T-helper 1 cell treated with Interleukin-12 subunit alpha and Interleukin-12 subunit beta and Interleukin-4 antibody, amounts not matched to agents 30 ng/mL and 1 ng/mL, for 36 hours (primary cell): ENCODE measurements around the gene MAK. TPM values are rescaled to one million over a fixed set of nuclear protein-coding genes. Genes with fewer than 3 reads are reported as not detected.
"Not testable (repeated sequence)": the region's sequence is repeated elsewhere in the genome, so short reads cannot be mapped to it uniquely, and the experiment has no call there.

Source experiments
- intact Hi-C: fragments of 100-400 bp; cut with micrococcal nuclease; formaldehyde crosslinking; loops from one replicate; pipeline ENCODE4 v1.15.1; 2024
- total RNA-seq: library from RNA; stranded (reverse); gene quantifications from 2 replicates; pipeline ENCODE4 v1.2.3, GENCODE V29; 2022

The MAK gene, protein sequence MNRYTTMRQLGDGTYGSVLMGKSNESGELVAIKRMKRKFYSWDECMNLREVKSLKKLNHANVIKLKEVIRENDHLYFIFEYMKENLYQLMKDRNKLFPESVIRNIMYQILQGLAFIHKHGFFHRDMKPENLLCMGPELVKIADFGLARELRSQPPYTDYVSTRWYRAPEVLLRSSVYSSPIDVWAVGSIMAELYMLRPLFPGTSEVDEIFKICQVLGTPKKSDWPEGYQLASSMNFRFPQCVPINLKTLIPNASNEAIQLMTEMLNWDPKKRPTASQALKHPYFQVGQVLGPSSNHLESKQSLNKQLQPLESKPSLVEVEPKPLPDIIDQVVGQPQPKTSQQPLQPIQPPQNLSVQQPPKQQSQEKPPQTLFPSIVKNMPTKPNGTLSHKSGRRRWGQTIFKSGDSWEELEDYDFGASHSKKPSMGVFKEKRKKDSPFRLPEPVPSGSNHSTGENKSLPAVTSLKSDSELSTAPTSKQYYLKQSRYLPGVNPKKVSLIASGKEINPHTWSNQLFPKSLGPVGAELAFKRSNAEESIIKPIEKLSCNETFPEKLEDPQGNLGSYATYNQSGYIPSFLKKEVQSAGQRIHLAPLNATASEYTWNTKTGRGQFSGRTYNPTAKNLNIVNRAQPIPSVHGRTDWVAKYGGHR
- 0.17 TPM in 2 replicates for total RNA-seq

DNA sequence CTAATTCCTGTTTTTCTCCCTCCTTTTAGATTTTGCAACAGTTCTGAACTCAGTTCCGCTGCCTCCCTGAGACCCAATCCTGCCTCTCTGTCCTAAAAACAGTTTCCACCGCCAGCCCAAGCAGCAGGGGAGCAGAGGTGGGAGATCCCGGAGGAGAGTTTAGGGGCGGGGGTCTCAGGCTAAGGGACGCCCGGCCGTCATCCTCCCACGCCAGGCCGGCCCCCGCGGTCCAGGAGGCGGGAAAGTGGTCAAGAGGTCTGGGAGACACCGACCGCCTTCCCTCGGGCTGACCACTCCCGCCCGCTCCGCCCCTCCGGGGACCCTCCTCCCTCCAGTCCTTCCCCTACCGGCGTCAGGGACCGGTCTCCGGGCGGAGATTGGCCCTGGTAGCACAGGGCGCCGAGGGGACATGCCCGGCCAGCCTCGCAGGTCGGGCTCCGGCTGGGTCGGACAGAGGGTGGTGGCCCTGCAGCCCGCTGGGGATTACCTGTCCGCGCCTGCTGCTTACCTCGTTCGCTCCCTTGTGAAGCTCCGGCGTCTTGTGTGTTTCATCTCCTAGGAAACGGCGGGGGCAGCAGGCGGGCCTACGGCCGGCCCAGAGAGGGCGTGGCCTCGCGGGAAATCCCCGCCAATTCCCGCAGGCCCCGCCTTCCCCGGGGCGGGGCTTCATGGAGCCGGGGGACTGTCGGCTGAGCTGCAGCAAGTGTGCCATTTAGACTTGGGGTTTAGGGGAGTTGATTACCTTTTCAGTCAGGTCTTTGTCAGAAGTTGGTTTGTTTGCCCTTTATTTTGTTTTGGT is at the start of gene MAK:
TSS of gene MAK (minus strand) at position 545 of the 799 bp plus-strand sequence. CDS start 7,891 bp downstream, outside the sequence.
- intact Hi-C loops = loop anchor here (1.0 to 2.0 kb wide), 9 partner anchors 37 to 699 kb away; partner anchors contain the start of genes C6orf52, NEDD9, PAK1IP1 and SMIM13

DNA sequence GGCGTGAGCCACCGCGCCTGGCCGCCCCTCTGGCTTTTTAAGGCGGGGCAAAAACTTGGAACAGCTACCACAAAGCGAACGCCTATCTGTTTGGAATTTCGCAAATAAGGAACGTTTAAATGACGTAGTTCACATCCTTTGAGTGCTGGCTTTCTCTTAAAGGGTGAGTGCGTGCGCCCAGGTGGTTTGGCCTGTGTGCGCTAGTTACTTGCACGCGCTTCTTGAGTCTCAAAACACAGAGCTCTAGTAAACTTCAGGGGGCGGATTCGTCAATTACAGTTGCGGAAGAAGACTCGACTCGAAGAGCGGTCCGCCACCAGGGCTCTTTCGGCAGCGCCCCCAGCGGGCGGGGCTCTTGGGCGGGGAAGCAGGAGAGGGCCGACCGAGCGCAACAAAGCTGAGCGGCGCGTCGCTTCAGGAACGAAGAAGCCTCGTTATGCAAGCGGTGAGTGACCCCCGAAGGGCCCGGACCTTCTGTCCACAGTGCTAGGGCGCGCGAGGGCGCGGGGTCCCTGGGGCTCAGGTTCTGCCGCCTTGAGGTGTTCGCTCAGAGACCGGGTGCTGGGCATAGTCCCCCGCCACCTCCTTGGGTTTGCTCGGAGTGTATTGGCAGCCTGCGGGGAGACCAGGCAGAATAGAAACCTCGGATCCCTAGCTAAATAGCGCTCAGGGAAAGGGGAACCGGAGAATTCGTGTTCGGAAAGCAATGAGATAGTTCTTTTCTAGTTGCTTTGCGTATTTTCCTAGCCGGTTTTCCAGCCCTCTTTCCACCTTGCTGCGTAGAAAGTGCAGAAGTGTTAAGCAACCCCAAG is 48.6 kb upstream of the MAK start, which contains the start of gene SYCP2L:
TSS of gene SYCP2L (plus strand) at position 362 of the 812 bp plus-strand sequence. CDS start at position 437, 75 bp downstream.
- intact Hi-C loops = loop anchor here (5.0 kb wide), 1 partner anchor 495 kb away; no protein-coding TSS in a partner anchor

DNA sequence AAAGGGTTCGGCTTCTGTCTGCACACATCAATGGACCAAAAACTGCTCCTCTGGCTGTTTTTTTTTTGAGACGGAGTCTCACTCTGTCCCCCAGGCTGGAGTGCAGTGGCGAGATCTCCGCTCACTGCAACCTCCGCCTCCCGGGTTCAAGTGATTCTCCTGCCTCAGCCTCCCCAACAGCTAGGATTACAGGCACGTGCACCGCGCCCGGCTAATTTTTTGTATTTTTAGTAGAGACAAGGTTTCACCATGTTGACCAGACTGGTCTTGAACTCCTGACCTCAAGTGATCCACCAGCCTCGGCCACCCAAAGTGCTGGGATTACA is 48.0 kb upstream of the MAK start:
- intact Hi-C loops = loop anchor here (5.0 kb wide), 1 partner anchor 494 kb away; no protein-coding TSS in a partner anchor

DNA sequence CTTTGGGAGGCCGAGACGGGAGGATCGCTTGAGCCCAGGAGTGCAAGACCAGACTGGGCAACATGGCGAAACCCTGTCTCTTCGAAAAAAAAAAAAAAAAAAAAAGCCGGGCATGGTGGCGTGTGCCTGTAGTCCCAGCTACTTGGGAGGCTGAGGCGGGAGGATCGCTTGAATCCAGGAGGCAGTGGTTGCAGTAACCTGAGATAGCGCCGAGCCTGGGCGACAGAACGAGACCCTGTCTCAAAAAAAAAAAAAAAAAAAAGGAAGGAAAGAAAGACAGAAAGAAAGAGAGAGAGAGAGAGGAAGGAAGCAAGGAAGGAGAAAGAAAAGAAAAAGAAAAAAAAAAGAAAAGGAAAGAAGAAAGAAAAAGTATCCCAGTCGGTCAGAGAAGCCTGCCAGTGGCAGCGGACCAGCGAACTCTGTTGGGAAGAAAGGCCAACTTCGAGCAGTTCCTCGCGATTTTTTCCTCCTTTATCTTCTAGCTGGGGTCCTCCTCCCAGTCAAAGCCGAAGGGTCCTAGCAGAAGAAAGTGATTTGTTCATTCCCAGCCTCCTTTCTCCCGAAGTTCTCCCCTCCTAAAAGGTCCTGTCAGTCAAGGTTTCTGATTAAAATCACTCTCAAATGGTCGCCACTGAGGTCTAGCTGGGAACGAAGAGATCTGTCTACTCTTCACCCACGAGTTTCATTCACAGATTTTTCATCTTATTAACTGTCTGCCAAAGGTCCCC is 46.1 kb upstream of the MAK start:
- intact Hi-C loops = loop anchor here (5.0 kb wide), 1 partner anchor 472 kb away; no protein-coding TSS in a partner anchor

DNA sequence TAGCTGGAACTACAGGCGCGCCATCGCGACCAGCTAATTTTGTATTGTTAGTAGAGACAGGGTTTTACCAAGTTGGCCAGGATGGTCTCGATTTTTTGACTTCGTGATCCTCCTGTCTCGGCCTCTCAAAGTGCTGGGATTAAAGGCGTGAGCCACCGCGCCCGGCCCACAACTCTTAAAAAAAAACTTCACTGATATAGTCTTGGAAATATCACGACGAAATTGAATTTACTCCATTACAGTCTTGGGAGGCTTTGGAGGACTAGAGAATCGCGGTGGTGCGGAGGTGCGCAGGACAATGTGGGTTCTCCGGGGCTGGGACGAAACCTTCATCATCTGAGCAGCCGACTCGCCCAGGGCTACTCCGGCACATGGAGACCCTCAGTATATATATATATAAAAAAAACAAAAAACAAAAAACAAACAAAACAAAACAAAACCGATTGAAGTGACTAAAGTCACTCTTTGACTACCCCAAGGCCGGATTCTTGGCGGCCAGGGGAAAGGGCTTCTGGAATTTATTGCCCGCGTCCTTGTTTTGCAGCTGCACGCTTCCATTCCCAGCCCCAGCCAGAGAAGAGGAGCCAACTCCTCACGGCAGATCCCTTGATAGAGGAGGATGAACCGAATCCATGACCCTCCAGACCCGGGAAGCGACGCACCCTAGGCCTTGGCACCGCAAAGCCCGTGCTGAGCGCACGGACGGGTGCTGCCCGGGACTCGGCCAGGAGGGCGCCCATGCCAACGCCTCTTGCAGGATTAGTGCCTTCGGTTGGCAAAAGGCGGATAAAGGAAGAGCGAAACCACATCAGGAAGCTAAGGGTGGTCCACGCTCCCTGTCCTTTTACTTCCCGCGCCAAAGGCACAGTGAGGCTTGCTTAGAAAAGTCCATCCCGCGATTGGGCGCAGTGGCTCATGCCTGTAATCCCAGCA is 45.2 kb upstream of the MAK start:
- intact Hi-C loops = loop anchor here (5.0 kb wide), 1 partner anchor 471 kb away; no protein-coding TSS in a partner anchor

DNA sequence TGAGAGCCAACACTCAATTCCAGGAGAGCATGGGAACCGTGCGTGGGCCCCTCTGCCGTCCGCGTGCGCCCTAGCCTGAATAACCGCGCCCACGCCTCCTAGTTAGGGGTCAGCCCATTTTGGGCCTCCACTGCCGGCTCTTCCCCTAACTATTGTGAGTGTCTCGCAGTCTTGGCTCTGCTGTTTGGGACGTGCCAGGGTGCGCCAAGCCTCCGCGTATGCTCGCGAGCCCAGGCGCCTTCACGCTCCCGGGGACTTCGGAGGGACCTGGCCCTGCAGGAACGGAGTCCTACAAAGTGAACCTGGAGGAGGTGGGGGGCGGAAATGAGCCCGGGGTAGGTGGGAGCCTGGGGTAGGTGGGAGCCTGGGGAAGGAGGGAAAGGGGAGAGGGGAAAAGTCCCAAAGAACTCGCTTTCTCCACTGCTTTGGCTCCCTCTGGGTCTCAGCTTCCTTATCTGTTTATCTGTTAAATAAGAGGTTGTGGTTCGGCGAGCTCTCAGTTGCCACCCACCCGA is 44.4 kb upstream of the MAK start:
- intact Hi-C loops = loop anchor here (5.0 kb wide), 1 partner anchor 470 kb away; no protein-coding TSS in a partner anchor

DNA sequence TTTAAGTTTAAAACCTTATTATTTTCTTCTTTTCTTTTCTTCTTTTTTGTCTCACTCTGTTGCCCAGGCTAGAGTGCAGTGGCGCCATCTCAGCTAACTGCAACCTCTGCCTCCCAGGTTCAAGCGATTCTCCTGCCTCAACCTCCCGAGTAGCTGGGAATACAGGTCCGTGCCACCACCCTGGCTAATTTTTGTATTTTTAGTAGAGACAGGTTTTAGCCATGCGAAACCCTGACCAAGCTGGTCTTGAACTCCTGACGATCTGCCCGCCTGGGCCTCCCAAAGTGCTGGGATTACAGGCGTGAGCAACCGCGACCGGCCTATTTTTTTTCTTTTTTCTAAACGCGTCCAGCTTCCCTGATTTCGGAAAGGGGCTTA is 43.9 kb upstream of the MAK start:
- intact Hi-C loops = loop anchor here (5.0 kb wide), 1 partner anchor 470 kb away; no protein-coding TSS in a partner anchor

DNA sequence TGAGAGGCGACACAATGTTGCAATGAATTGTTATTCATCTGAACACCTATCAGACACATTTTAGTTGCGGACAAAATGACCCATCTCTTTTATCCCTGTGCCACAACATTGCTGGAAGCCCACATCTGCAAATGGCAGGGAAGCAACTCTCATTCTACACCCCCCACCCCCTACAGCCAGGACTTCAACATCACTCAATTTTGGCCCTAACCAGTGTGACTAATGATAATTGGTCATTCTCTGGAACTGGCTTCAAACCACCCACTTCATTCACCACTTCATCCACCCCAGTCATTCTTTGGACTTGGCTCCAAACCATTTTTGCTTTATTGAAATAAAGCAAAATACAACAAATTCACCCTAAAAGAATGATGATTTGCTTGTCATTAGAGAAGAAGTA is 42.0 kb upstream of the MAK start:
- intact Hi-C loops = loop anchor here (5.0 kb wide), 1 partner anchor 468 kb away; no protein-coding TSS in a partner anchor

DNA sequence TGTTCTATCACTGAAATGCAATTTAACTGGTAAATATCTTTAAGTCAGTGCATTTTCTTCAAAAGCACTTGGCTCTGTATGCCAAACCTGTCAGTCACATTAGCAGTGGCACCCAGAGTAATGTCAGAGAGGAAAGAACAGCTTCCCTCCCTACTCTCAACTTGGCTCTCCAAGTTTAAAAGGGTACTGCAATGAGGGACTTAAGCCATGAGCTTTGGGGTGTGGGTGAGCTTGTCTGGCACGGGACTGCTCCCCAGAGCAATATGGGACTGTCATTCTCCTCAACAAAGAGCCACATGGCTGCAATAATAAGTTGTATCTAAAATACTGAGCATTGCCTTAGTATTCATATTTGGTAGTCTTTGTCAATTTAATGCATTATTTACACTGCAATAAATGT is 39.5 kb upstream of the MAK start:
- intact Hi-C loops = no loop called here

DNA sequence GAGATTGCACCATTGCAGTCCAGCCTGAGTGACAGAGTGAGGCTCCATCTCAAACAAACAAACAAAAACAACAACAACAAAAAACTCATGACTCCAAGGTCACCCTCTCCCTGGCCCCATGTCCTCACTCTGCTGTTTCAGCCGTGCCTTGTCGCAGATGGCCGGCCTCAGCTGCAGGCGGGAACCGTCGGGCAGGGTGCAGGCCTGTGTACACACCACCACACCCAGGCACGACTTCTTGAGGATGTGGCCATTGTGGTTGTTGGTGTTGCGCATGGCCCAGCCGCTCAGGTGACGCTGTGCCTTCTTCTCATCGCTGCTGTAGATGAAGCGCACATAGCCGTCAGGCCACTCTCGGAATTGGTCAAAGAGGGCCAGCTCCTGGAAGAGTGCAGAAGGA is 38.7 kb upstream of the MAK start:
- intact Hi-C loops = no loop called here

DNA sequence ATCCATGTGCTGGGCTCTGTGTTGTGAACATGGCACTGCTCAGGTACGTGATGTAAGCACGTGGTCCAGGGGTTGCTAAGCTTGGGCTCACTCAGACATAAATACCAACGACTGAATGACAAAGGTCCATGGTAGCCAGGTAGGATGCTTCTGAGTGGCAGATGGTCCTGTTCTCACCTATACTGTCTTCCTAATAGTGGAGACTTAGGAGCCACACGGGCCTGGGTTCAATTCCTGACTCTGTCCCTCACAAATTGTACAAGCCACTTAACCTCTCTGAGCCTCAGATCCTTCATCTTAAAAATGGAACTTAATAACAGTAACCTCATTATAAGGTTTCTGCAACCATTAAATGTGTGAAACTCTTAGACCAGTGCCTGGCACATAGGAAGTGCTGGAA is 36.7 kb upstream of the MAK start:
- intact Hi-C loops = no loop called here

DNA sequence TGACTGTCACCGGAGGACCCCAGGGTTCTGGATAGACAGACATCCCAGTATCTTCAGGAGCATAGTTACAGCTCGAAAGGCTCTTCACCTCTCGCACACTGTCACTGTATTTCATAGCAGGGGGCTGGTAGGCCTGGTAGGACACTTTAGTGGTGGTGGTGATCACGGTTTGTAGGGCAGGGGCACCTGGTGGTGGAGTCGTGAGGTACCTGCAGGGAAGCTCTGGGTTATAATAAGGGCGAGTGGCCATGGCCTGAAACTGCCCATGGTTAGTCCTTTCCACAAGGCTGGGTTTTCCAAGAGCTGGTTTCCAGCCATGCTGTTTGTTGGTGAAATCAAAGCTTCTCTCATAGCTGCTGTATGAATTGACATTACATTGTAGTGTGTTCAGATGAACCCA is 35.9 kb upstream of the MAK start:
- intact Hi-C loops = no loop called here

DNA sequence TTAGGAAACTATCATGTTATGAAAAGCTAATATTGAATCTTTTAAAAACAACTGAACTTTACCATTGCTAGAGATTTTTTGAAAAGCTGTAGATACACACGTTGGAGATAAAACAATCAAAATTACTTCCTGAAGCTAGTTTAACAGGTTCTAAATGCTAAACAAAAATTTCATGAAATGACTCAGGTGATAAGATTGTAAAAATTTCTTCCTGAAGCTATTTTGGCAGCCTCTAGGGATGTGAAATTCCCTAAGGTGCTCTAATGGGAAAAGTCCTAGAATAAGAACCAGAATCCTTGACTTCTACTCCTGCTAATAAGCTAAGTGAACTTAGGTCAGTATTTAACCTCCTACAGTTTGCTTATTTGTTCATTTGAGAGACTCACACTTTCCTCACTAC is 35.0 kb upstream of the MAK start:
- intact Hi-C loops = no loop called here

DNA sequence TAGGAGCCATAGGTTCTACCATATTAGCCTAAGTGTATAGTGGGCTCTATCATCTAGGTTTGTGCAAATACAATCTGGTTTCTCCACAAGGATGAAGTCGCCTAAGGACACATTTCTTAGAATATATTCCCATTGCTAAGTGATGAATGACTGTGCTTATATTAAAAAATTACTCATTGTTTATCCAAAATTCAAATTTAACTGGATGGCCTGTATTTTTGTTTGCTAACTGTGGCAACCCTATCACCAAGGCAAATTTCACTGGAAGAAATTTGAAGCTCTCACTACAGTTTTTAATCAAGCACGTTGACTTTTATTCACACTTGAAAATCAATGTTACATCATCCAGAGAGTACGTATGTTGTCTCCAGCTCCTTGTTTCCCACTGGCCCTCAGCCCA is 29.6 kb upstream of the MAK start:
- intact Hi-C loops = no loop called here

DNA sequence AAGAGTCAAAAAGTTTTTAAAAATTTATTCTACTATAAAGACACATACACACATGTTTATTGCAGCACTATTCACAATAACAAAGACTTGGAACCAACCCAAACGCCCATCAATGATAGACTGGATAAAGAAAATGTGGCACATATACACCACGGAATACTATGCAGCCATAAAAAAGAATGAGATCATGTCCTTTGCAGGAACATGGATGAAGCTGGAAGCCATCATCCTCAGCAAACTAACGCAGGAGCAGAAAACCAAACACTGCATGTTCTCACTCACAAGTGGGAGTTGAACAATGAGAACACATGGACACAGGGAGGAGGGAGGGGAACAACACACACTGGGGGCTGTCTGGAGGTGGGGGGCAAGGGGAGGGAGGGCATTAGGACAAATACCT is 28.4 kb upstream of the MAK start:
- intact Hi-C loops = not testable (repeated sequence)

DNA sequence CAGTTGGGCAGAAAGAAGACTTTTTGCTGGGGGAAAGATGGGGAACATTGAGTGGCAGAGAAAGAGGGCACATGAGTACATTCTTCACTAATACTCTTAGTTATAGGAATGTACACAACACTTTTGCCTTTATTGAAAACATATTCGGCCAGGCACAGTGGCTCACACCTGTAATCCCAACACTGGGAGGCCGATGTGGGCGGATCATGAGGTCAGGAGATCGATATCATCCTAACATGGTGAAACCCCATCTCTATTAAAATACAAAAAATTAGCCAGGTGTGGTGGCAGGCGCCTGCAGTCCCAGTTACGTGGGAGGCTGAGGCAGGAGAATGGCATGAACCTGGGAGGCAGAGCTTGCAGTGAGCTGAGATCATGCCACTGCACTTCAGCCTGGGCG is 24.7 kb upstream of the MAK start:
- intact Hi-C loops = not testable (repeated sequence)

DNA sequence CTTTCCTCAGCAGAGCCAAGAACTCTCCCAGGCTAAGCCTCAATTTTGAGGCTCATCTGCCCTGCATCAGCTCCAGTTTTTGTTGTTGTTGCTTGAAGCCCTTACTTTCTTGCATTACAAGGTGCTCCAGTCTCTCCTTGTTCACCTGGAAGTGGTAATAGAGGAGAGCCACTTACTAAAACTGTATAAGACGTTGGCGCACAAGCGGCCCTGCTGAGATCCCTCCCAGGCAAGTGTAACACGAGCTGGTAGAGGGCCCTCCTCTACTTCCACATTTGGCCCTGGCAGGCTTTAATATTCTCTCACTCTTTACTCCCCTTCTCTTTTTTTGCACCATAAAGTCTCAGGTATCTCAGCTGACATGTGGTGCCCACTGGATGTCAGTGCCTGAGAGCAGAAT is 24.0 kb upstream of the MAK start:
- intact Hi-C loops = no loop called here

DNA sequence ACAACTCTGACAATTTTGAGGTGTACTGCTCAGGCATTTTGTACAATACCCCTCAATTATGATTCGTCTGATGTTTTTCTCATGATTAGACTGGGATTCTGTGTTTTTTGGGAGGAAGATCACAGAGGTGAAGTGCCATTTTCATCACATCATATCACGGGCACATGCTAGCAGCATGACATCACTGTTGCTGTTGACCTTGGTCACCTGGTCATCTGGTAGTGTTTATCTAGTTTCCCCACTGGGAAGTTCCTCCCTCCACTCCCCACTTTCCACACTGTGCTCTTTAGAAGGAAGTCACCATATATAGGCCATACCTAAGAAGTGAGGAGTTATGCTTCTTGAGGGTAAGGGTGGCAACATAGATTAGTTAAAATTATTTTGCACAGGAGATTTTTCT is 22.7 kb upstream of the MAK start:
- intact Hi-C loops = no loop called here

DNA sequence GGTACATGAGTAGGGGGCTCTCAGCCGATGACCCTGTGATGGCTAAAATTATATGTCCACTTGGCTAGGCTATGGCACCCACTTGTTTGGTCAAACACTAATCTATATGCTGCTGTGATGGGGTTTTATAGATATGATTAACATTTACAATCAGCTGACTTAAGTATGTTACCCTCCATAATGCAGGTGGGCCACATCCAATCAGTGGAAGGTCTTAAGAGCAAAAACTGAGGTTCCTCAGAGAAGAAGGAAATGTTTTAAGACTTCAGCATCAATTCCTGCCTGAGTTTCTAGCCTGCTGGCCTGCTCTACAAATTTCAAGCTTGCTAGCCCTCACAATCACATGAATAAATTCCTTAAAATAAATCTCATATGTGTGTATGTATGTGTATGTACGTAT is 18.9 kb upstream of the MAK start:
- intact Hi-C loops = no loop called here
